HEK293T (cell line): ENCODE data around the gene SH3BP4.
A peak's percentile ranks its signal among the peaks of the same experiment; 100 is the strongest.

Experiments used
- CTCF ChIA-PET: fragments of 350-600 bp; formaldehyde crosslinking; extraction: SDS; loops from one replicate; lab custom pipeline; 2021; ENCODE audit warnings: antibody characterized with exemption, inconsistent platforms; lab: Yijun Ruan, JAX
- POLR2A ChIA-PET: fragments of 350-600 bp; formaldehyde crosslinking; extraction: SDS; loops from one replicate; lab custom pipeline; 2020; ENCODE audit warnings: antibody characterized with exemption, inconsistent platforms; lab: Yijun Ruan, JAX
- DNase-seq: peaks from one replicate; pipeline ENCODE4 v3.0.0; 2012; ENCODE audit warnings: mixed read lengths; ENCODE audit errors: extremely low spot score
- ARNT ChIP-seq: fragments of 450-650 bp; IDR thresholded peaks from 2 replicates; pipeline ENCODE4 v1.6.1; 2017; ENCODE audit warnings: mild to moderate bottlenecking
- BHLHE40 ChIP-seq: fragments of 450-650 bp; IDR thresholded peaks from 2 replicates; pipeline ENCODE4 v1.6.1; 2016; ENCODE audit warnings: mild to moderate bottlenecking, moderate library complexity, borderline replicate concordance
- CTBP1 ChIP-seq: fragments of 450-650 bp; IDR thresholded peaks from 2 replicates; pipeline ENCODE4 v1.6.1; 2016; ENCODE audit warnings: borderline replicate concordance
- ELF4 ChIP-seq: fragments of 450-650 bp; IDR thresholded peaks from 2 replicates; pipeline ENCODE4 v1.6.1; 2017; ENCODE audit warnings: antibody characterized with exemption
- FOXA1 ChIP-seq: fragments of 450-650 bp; IDR thresholded peaks from 2 replicates; pipeline ENCODE4 v1.6.1; 2016; ENCODE audit warnings: mild to moderate bottlenecking
- FOXK2 ChIP-seq: fragments of 450-650 bp; IDR thresholded peaks from 2 replicates; pipeline ENCODE4 v1.6.1; 2016; ENCODE audit warnings: mild to moderate bottlenecking
- FOXM1 ChIP-seq: fragments of 450-650 bp; IDR thresholded peaks from 2 replicates; pipeline ENCODE4 v1.6.1; 2017; ENCODE audit warnings: mild to moderate bottlenecking, borderline replicate concordance
- HDGF ChIP-seq: fragments of 450-650 bp; IDR thresholded peaks from 2 replicates; pipeline ENCODE4 v1.6.1; 2017; ENCODE audit warnings: antibody characterized with exemption, borderline replicate concordance
- L3MBTL2 ChIP-seq: fragments of 450-650 bp; conservative IDR thresholded peaks from 2 replicates; pipeline ENCODE4 v1.6.1; 2016; ENCODE audit warnings: mild to moderate bottlenecking
- LEF1 ChIP-seq: fragments of 450-650 bp; IDR thresholded peaks from 2 replicates; pipeline ENCODE4 v1.6.1; 2017; ENCODE audit warnings: mild to moderate bottlenecking, borderline replicate concordance
- NFRKB ChIP-seq: fragments of 450-650 bp; IDR thresholded peaks from 2 replicates; pipeline ENCODE4 v1.6.1; 2016; ENCODE audit warnings: mild to moderate bottlenecking, moderate library complexity
- PKNOX1 ChIP-seq: fragments of 450-650 bp; IDR thresholded peaks from 2 replicates; pipeline ENCODE4 v1.6.1; 2016
- SP1 ChIP-seq: fragments of 450-650 bp; IDR thresholded peaks from 2 replicates; pipeline ENCODE4 v1.6.1; 2017
- SUZ12 ChIP-seq: fragments of 450-650 bp; IDR thresholded peaks from 2 replicates; pipeline ENCODE4 v1.6.1; 2016; ENCODE audit warnings: mild to moderate bottlenecking
- TARDBP ChIP-seq: fragments of 450-650 bp; IDR thresholded peaks from 2 replicates; pipeline ENCODE4 v1.6.1; 2016
- ZNF384 ChIP-seq: fragments of 450-650 bp; IDR thresholded peaks from 2 replicates; pipeline ENCODE4 v1.6.1; 2016

The SH3BP4 gene

GRCh38 chr2:235003096-235003775, 51.4 kb downstream of the SH3BP4 start:
- TF ChIP-seq FOXA1: no peak
- TF ChIP-seq TARDBP: no peak
- TF ChIP-seq ZNF384: no peak
- no peak for TF ChIP-seq ARNT
- TF ChIP-seq PKNOX1: no peak
- no peak for TF ChIP-seq ELF4
- no peak for TF ChIP-seq FOXK2
- no peak for TF ChIP-seq L3MBTL2
- no peak for TF ChIP-seq CTBP1
- no peak for TF ChIP-seq NFRKB
- TF ChIP-seq BHLHE40: no peak
- TF ChIP-seq SUZ12: no peak
- no peak for TF ChIP-seq SP1
- no peak for TF ChIP-seq HDGF
- no peak for TF ChIP-seq FOXM1
- ChIA-PET CTCF (no interaction called here), POLR2A (no interaction called here)
- DNase-seq: no peak

- DNase-seq: no peak
- ChIA-PET CTCF (no interaction called here), POLR2A (no interaction called here)
- no peak for TF ChIP-seq L3MBTL2
- TF ChIP-seq LEF1: no peak
- no peak for TF ChIP-seq ELF4
- no peak for TF ChIP-seq SP1
- TF ChIP-seq NFRKB: no peak
- no peak for TF ChIP-seq SUZ12
- no peak for TF ChIP-seq ARNT
- no peak for TF ChIP-seq CTBP1
- TF ChIP-seq TARDBP: no peak
- no peak for TF ChIP-seq PKNOX1
- TF ChIP-seq FOXM1: no peak
- no peak for TF ChIP-seq BHLHE40
- no peak for TF ChIP-seq FOXK2
- TF ChIP-seq FOXA1: no peak
- TF ChIP-seq ZNF384: no peak
- no peak for TF ChIP-seq HDGF
Observed at GRCh38 chr2:235004329-235004903, 52.6 kb downstream of the SH3BP4 start.

GRCh38 chr2:235005023-235005422, 53.2 kb downstream of the SH3BP4 start:
- no peak for DNase-seq
- TF ChIP-seq L3MBTL2 (no peak), SP1 (no peak), ZNF384 (no peak), FOXA1 (no peak)
- POLR2A ChIA-PET: no interaction called here
- CTCF ChIA-PET: interaction anchor here (0.5 to 0.8 kb wide), 2 partner anchors 19 to 102 kb away, joined by 3 read pairs; no protein-coding TSS in a partner anchor

GRCh38 chr2:235005603-235006259, 53.9 kb downstream of the SH3BP4 start:
- ChIA-PET POLR2A (no interaction called here), CTCF (interaction anchor here (0.5 to 0.8 kb wide), 2 partner anchors 20 to 102 kb away, joined by 3 read pairs; no protein-coding TSS in a partner anchor)
- DNase-seq: peak; percentile 27
- TF ChIP-seq ARNT (no peak), FOXM1 (no peak), ELF4 (no peak), ZNF384 (no peak), BHLHE40 (no peak), SUZ12 (no peak), CTBP1 (no peak), SP1 (no peak), NFRKB (no peak), L3MBTL2 (no peak), HDGF (no peak), TARDBP (no peak), LEF1 (no peak), FOXK2 (no peak), PKNOX1 (no peak), FOXA1 (no peak)

GRCh38 chr2:235006461-235006860, 54.6 kb downstream of the SH3BP4 start:
- TF ChIP-seq NFRKB (no peak), ARNT (no peak), SUZ12 (no peak), BHLHE40 (no peak), ELF4 (no peak), LEF1 (no peak), FOXM1 (no peak), HDGF (no peak), CTBP1 (no peak), ZNF384 (no peak), SP1 (no peak), L3MBTL2 (no peak), TARDBP (no peak), PKNOX1 (no peak), FOXA1 (no peak), FOXK2 (no peak)
- CTCF ChIA-PET: no interaction called here
- no peak for DNase-seq
- POLR2A ChIA-PET: no interaction called here
